NCI-H2081 (cell line): ENCODE results near the gene SMYD3.

Source experiments
- DNase-seq, 2 experiments: peaks; one replicate each; lab custom pipeline; 2025; lab: John Stamatoyannopoulos, UW

SMYD3 gene

GRCh38 chr1:246506674-246507481, at the start of gene SMYD3:
TSS of gene SMYD3 (minus strand) at chr1:246507279.
- peak; percentile 87 to 88 for DNase-seq

GRCh38 chr1:246554201-246554600, 47.1 kb upstream of the SMYD3 start:
- DNase-seq: no peak

GRCh38 chr1:246552110-246552509, 45.0 kb upstream of the SMYD3 start:
- DNase-seq: no peak

- no peak for DNase-seq
Measured at GRCh38 chr1:246550402-246550801, 43.3 kb upstream of the SMYD3 start.

GRCh38 chr1:246549665-246550064, 42.6 kb upstream of the SMYD3 start:
- no peak for DNase-seq

GRCh38 chr1:246544001-246544400, 36.9 kb upstream of the SMYD3 start:
- DNase-seq: no peak

GRCh38 chr1:246540738-246541491, 33.8 kb upstream of the SMYD3 start:
- no peak for DNase-seq

- DNase-seq: peak; percentile 11 to 30
Measured at GRCh38 chr1:246537887-246538286, 30.8 kb upstream of the SMYD3 start.

GRCh38 chr1:246537441-246537840, 30.4 kb upstream of the SMYD3 start:
- no peak for DNase-seq

- no peak for DNase-seq
Measured at GRCh38 chr1:246534114-246534513, 27.0 kb upstream of the SMYD3 start.

- no peak for DNase-seq
Measured at GRCh38 chr1:246533371-246533905, 26.4 kb upstream of the SMYD3 start.

- DNase-seq: no peak
Measured at GRCh38 chr1:246532519-246532918, 25.4 kb upstream of the SMYD3 start.

- no peak for DNase-seq
Measured at GRCh38 chr1:246530482-246530881, 23.4 kb upstream of the SMYD3 start.

- no peak for DNase-seq
Measured at GRCh38 chr1:246528933-246529731, 22.1 kb upstream of the SMYD3 start.

- no peak for DNase-seq
Measured at GRCh38 chr1:246527402-246528088, 20.5 kb upstream of the SMYD3 start.

- DNase-seq: no peak
Measured at GRCh38 chr1:246526915-246527314, 19.8 kb upstream of the SMYD3 start.

- no peak for DNase-seq
Measured at GRCh38 chr1:246526380-246526779, 19.3 kb upstream of the SMYD3 start.

- no peak for DNase-seq
Measured at GRCh38 chr1:246519514-246519913, 12.4 kb upstream of the SMYD3 start.

GRCh38 chr1:246518456-246519205, 11.6 kb upstream of the SMYD3 start:
- no peak for DNase-seq

GRCh38 chr1:246517391-246517790, 10.3 kb upstream of the SMYD3 start:
- no peak for DNase-seq

- no peak for DNase-seq
Measured at GRCh38 chr1:246516126-246516525, 9.0 kb upstream of the SMYD3 start.
